ENCODE results near the gene FAM89B.

GRCh38 chr11:65524014-65524740, 48.2 kb upstream of the FAM89B start:
- no peak for TF ChIP-seq RAD21 (IDR thresholded peaks at IDR 0.05; ENCODE audit: low read depth)
- no peak for TF ChIP-seq MAX (IDR thresholded peaks at IDR 0.05)
- no peak for TF ChIP-seq EP300 (IDR thresholded peaks at IDR 0.05; ENCODE audit: borderline replicate concordance)
- TF ChIP-seq REST (IDR thresholded peaks at IDR 0.05; ENCODE audit: low read depth): no peak
- TF ChIP-seq YY1 (IDR thresholded peaks at IDR 0.05; ENCODE audit: low read depth): no peak

All from Ishikawa (cell line).